ENCODE data around the gene FAM167B. TPM values are rescaled to one million over a fixed set of nuclear protein-coding genes. Genes with fewer than 3 reads are reported as not detected.
"Not testable (repeated sequence)": the region's sequence is repeated elsewhere in the genome, so short reads cannot be mapped to it uniquely, and the experiment has no call there.

Gene FAM167B
- total RNA-seq, 2 experiments from 2014 or later: 0.80 to 1.2 TPM

DNA sequence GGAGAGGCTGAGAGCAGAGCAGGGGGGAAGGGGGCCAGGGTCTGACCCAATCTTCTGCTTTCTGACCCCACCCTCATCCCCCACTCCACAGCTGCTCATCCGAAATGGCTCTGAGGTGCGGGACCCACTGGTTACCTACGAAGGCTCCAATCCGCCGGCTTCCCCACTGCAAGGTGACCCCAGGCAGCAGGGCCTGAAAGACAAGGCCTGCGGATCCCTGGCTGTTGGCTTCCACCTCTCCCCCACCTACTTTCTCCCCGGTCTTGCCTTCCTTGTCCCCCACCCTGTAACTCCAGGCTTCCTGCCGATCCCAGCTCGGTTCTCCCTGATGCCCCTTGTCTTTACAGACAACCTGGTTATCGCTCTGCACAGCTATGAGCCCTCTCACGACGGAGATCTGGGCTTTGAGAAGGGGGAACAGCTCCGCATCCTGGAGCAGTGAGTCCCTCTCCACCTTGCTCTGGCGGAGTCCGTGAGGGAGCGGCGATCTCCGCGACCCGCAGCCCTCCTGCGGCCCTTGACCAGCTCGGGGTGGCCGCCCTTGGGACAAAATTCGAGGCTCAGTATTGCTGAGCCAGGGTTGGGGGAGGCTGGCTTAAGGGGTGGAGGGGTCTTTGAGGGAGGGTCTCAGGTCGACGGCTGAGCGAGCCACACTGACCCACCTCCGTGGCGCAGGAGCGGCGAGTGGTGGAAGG, 27.8 kb downstream of the FAM167B start:
- CTCF ChIA-PET: interaction anchor here (0.9 to 1.3 kb wide), 4 partner anchors 9 to 34 kb away, joined by 3 to 6 read pairs (median 3); no protein-coding TSS in a partner anchor
- Mint-ChIP-seq H3K9me3 (ENCODE audit: low read depth) (no peaks in the 10 kb centered on the region), H3K27me3 (no peaks in the 10 kb centered on the region), H3K4me1 (peaks cover 43% of the 10 kb centered on the region), H3K27ac (peak overlapping the region; percentile 60), H3K36me3 (peaks cover 71% of the 10 kb centered on the region), H3K4me3 (no peak overlapping the region)
- DNase-seq: no peak
- ATAC-seq: no peak

DNA sequence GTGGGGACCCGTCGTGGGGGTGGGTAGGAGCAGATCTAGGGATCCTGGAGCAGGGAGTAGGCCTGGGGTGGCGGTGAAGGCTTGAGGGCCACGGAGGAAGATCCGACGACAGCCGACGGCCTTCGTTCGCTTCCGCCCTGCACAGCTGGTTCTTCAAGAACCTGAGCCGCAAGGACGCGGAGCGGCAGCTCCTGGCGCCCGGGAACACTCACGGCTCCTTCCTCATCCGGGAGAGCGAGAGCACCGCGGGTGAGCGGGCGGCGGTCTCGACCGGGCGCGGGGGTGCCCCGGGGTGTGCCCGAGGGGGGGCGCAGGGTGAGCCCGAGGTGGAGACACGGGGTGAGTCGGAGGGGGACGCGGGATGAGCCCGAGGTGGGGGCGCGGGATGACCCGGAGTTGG, 28.4 kb downstream of the FAM167B start:
- H3K27me3 Mint-ChIP-seq: no peaks in the 10 kb centered on the region
- no peak overlapping the region for H3K27ac Mint-ChIP-seq
- CTCF ChIA-PET: no interaction called here
- H3K4me3 Mint-ChIP-seq: no peak overlapping the region
- DNase-seq: no peak
- H3K4me1 Mint-ChIP-seq: peaks cover 40% of the 10 kb centered on the region
- no peaks in the 10 kb centered on the region for H3K9me3 Mint-ChIP-seq (ENCODE audit: low read depth)
- no peak for ATAC-seq
- H3K36me3 Mint-ChIP-seq: peaks cover 73% of the 10 kb centered on the region

DNA sequence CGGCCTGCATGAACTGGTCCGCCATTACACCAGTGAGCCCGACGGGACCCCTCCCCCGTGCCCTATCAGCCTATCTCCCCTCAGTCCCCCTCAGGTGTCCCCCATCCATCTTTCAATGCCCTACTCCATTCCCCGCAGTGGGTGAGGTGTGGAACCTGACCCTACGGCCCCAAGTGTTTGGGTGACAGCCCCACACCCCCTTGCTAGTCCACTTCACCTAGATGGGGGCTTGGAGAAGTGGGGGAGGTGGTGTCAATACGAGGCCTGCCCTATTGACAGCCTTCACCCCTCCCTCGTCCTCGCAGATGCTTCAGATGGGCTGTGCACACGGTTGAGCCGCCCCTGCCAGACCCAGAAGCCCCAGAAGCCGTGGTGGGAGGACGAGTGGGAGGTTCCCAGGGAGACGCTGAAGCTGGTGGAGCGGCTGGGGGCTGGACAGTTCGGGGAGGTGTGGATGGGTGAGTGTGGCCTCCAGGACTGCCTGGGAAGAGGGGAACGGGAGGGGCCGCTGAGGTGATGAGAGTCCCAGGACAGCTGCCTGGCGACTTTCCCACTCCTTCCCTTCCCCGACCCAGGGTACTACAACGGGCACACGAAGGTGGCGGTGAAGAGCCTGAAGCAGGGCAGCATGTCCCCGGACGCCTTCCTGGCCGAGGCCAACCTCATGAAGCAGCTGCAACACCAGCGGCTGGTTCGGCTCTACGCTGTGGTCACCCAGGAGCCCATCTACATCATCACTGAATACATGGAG, 29.2 kb downstream of the FAM167B start:
- DNase-seq (no peak), ATAC-seq (no peak)
- CTCF ChIA-PET: interaction anchor here (1.0 kb wide), 1 partner anchor 14 kb away, joined by 3 read pairs; no protein-coding TSS in a partner anchor
- H3K27ac Mint-ChIP-seq: no peak overlapping the region
- H3K4me1 Mint-ChIP-seq: peaks cover 37% of the 10 kb centered on the region
- no peaks in the 10 kb centered on the region for H3K27me3 Mint-ChIP-seq
- peaks cover 72% of the 10 kb centered on the region for H3K36me3 Mint-ChIP-seq
- no peaks in the 10 kb centered on the region for H3K9me3 Mint-ChIP-seq (ENCODE audit: low read depth)
- H3K4me3 Mint-ChIP-seq: no peak overlapping the region

DNA sequence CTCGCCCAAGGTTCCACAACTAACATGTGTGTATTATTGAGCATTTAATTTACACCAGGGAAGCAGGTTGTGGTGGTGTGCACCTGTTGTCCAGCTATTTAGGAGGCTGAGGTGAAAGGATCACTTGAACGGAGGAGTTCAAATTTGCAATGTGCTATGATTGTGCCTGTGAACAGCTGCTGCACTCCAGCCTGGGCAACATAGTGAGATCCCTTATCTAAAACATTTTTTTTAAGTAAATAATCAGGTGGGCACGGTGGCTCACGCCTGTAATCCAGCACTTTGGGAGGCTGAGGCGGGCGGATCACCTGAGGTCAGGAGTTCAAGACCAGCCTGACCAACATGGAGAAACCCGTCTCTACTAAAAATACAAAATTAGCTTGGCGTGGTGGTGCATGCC, 37.8 kb downstream of the FAM167B start:
- not testable (repeated sequence) for H3K4me3 Mint-ChIP-seq; ATAC-seq; H3K9me3 Mint-ChIP-seq (ENCODE audit: low read depth); H3K27me3 Mint-ChIP-seq; H3K27ac Mint-ChIP-seq; H3K4me1 Mint-ChIP-seq; DNase-seq
- H3K36me3 Mint-ChIP-seq: peaks cover 42% of the 10 kb centered on the region
- CTCF ChIA-PET: interaction anchor here (2.6 kb wide), 1 partner anchor 70 kb away, joined by 10 read pairs; no protein-coding TSS in a partner anchor

DNA sequence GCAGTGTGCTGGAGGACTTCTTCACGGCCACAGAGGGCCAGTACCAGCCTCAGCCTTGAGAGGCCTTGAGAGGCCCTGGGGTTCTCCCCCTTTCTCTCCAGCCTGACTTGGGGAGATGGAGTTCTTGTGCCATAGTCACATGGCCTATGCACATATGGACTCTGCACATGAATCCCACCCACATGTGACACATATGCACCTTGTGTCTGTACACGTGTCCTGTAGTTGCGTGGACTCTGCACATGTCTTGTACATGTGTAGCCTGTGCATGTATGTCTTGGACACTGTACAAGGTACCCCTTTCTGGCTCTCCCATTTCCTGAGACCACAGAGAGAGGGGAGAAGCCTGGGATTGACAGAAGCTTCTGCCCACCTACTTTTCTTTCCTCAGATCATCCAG, 38.6 kb downstream of the FAM167B start:
- Mint-ChIP-seq H3K4me3 (no peak overlapping the region), H3K9me3 (ENCODE audit: low read depth) (no peaks in the 10 kb centered on the region), H3K27ac (no peak overlapping the region), H3K36me3 (peaks cover 36% of the 10 kb centered on the region), H3K4me1 (peaks cover 5% of the 10 kb centered on the region), H3K27me3 (no peaks in the 10 kb centered on the region)
- CTCF ChIA-PET: interaction anchor here (1.1 to 2.6 kb wide), 2 partner anchors 70 to 263 kb away, joined by 3 to 10 read pairs; no protein-coding TSS in a partner anchor
- no peak for ATAC-seq
- DNase-seq: no peak

DNA sequence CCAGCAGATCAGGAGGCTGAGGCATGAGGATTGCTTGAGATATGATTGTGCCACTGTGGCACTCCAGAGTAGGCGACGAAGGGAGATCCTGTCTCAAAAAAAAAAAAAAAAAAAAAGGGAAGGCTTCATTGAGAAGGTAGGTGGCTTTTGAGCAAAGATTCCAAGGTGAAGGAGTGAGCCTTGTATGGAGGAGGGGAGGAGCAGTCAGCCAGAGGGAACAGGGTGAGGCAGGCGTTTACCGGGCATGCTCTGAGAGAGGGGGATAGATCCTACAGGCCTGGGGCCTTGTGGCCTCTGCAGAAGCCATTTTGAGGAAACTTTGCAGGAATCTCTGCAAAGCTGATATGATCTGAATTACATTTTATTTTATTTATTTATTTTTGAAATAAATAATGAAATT, 39.7 kb downstream of the FAM167B start:
- no peak for DNase-seq
- Mint-ChIP-seq H3K36me3 (peaks cover 31% of the 10 kb centered on the region), H3K27me3 (no peaks in the 10 kb centered on the region), H3K4me3 (no peak overlapping the region), H3K27ac (no peak overlapping the region), H3K9me3 (ENCODE audit: low read depth) (no peaks in the 10 kb centered on the region), H3K4me1 (peaks cover 15% of the 10 kb centered on the region)
- CTCF ChIA-PET: interaction anchor here (1.8 kb wide), 1 partner anchor 71 kb away, joined by 6 read pairs; no protein-coding TSS in a partner anchor
- no peak for ATAC-seq

DNA sequence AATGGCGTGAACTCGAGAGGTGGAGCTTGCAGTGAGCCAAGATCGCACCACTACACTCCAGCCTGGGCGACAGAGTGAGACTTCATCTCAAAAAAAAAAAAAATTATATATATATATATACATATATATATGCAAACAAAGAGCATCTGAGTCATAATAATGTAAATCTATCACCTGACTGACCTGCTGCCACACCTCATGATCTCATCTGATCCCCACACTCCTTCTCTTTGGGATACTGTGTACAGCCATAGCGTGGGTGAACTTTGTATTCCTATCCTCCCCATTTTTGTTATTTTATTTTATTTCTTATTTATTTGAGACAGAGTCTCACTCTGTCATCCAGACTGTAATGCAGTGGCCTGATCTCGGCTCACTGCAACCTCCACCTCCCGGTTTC, 42.2 kb downstream of the FAM167B start:
- no peak overlapping the region for H3K4me3 Mint-ChIP-seq
- peaks cover 27% of the 10 kb centered on the region for H3K4me1 Mint-ChIP-seq
- H3K27ac Mint-ChIP-seq: no peak overlapping the region
- peaks cover 30% of the 10 kb centered on the region for H3K36me3 Mint-ChIP-seq
- CTCF ChIA-PET: interaction anchor here (0.7 to 4.2 kb wide), 4 partner anchors 40 to 73 kb away, joined by 3 to 21 read pairs (median 10); no protein-coding TSS in a partner anchor
- no peak for DNase-seq
- no peaks in the 10 kb centered on the region for H3K27me3 Mint-ChIP-seq
- no peak for ATAC-seq
- H3K9me3 Mint-ChIP-seq (ENCODE audit: low read depth): no peaks in the 10 kb centered on the region

DNA sequence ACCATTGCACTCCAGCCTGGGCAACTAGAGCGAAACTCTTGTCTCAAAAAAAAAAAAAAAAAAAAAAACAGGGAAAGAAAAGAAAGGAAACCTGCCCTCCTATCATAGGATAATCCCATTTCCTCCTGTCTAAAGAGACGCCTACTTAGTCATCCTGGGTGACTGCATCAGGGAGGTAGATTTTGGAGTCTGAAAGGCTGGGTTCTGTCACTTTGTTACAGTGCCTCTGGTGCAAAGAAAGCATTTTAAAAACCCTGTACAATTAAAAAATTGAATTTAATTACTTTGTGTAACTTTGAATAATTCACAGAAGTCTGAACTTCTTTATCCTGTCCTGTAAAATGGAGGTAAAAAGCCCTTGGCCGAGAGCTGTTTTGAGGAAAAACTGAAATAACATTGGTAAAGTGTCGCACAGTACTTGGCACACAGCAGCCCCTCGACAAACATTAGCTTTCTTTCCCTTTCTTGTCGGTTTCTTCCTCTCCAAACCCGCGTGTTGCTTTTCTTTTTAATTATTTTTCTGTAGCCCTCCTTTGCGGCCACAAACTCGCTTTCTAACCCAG, 44.2 kb downstream of the FAM167B start:
- peaks cover 43% of the 10 kb centered on the region for H3K4me1 Mint-ChIP-seq
- ATAC-seq (no peak), DNase-seq (no peak)
- CTCF ChIA-PET: interaction anchor here (0.5 to 4.2 kb wide), 26 partner anchors 12 to 335 kb away, joined by 3 to 21 read pairs (median 4); partner anchors contain the start of genes LCK, MARCKSL1 and TXLNA
- no peaks in the 10 kb centered on the region for H3K9me3 Mint-ChIP-seq (ENCODE audit: low read depth)
- H3K36me3 Mint-ChIP-seq: peaks cover 23% of the 10 kb centered on the region
- peak overlapping the region; percentile 98 for H3K27ac Mint-ChIP-seq
- no peaks in the 10 kb centered on the region for H3K27me3 Mint-ChIP-seq
- H3K4me3 Mint-ChIP-seq: peak overlapping the region; percentile 99

DNA sequence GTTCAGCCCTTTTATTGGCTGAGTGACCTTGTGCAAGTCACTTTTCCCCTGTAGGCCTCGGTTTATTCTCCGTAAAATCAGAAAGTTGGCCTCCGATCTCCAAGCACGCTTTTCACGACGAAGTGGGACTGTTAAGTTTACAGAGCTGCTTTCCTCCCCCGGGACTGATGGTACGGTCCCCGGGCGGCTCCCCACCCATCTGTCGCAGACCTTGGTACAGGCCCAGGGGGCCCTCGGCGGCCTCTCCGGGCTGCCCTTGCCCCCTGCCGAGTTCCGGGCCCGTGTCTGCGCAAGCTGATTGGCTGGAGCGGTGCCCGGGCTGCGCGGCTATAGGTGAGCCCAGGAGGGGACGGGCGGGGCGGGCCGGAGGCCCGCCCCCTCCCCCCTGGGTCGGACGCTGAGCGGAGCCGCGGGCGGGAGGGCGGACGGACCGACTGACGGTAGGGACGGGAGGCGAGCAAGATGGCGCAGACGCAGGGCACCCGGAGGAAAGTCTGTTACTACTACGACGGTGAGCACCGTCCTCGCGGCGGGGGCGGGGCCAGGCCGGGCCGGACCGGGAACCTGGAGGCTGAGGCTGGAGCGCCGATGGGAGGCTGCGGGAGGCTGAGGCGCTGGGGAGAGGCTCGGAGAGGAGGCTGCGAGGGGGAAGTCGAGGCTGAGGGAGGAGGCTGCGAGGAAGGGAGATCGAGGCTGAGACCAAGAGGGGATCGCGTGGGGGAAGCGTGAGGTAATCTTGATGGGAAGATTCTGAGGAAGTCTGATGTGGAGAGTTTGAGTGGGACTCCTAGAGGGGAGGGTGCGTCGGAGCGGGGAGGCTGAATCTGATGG, 44.9 kb downstream of the FAM167B start, which contains the start of gene HDAC1:
Gene HDAC1 (plus strand): TSS at position 376 of the 831 bp plus-strand sequence. CDS start 87 bp downstream, at position 463.
- DNase-seq (peak; percentile 98), ATAC-seq (peak; percentile 99)
- peaks cover 49% of the 10 kb centered on the region for H3K4me1 Mint-ChIP-seq
- CTCF ChIA-PET: interaction anchor here (0.5 to 4.2 kb wide), 21 partner anchors 12 to 336 kb away, joined by 3 to 21 read pairs (median 4); partner anchors contain the start of genes LCK, MARCKSL1 and TXLNA
- no peaks in the 10 kb centered on the region for H3K27me3 Mint-ChIP-seq
- H3K36me3 Mint-ChIP-seq: peaks cover 22% of the 10 kb centered on the region
- peak within 1 kb of the TSS; percentile 99 for H3K4me3 Mint-ChIP-seq
- peak within 1 kb of the TSS; percentile 98 for H3K27ac Mint-ChIP-seq
- no peaks in the 10 kb centered on the region for H3K9me3 Mint-ChIP-seq (ENCODE audit: low read depth)

DNA sequence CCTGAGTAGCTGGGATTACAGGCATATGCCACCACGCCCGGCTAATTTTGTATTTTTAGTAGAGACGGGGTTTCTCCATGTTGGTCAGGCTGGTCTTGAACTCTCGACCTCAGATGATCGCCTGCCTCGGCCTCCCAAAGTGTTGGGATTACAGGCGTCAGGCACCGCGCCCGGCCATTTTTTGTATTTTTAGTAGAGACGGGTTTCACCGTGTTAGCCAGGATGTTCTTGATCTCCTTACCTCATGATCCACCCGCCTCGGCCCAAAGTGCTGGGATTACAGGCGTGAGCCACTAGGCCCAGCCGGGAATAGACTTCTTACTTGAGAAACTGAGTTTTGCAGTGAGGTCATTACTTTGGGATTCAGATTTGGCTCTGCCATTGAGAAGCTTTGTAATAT, 51.2 kb downstream of the FAM167B start:
- H3K4me3 Mint-ChIP-seq; H3K9me3 Mint-ChIP-seq (ENCODE audit: low read depth); H3K27me3 Mint-ChIP-seq; ATAC-seq; DNase-seq; CTCF ChIA-PET; H3K27ac Mint-ChIP-seq: not testable (repeated sequence)
- Mint-ChIP-seq H3K4me1 (peaks cover 41% of the 10 kb centered on the region), H3K36me3 (peaks cover 32% of the 10 kb centered on the region)
